ENCODE results near the gene NCOA3. TPM values are rescaled to one million over a fixed set of nuclear protein-coding genes. Genes with fewer than 3 reads are reported as not detected.

NCOA3 gene
- polyA plus RNA-seq, 1 of the 3 experiments (the other 2 are of a cell fraction) = 5.8 TPM

- no peak overlapping the region for H3K27ac ChIP-seq (ENCODE audit: low read depth in 2 of 2, low read length in 1 of 2)
- no peak for DNase-seq
- H3K9ac ChIP-seq = no peak overlapping the region
- H3K79me2 ChIP-seq (ENCODE audit: insufficient read depth) = no peaks in the 10 kb centered on the region
- TF ChIP-seq EZH2phosphoT487 (IDR thresholded peaks at IDR 0.05; ENCODE audit: borderline replicate concordance, low read depth) (no peak), RXRA (IDR thresholded peaks at IDR 0.05; ENCODE audit: borderline replicate concordance, low read depth) (no peak), SMC3 (IDR thresholded peaks at IDR 0.05; ENCODE audit: low read depth, low read length) (no peak), CTCF (IDR thresholded peaks at IDR 0.05) (no peak), MXI1 (IDR thresholded peaks at IDR 0.05; ENCODE audit: low read depth, low read length) (no peak), GABPA (IDR thresholded peaks at IDR 0.05; ENCODE audit: low read depth) (no peak), YY1 (IDR thresholded peaks at IDR 0.05; ENCODE audit: low read depth) (no peak), GATA2 (CRISPR knock-in tag; IDR thresholded peaks at IDR 0.05) (no peak), MEF2A (IDR thresholded peaks at IDR 0.05; ENCODE audit: borderline replicate concordance, low read depth) (no peak), EP300 (IDR thresholded peaks at IDR 0.05; ENCODE audit: borderline replicate concordance in 1 of 2, low read depth in 1 of 2, low read length in 1 of 2) (no peak), POLR2AphosphoS5 (IDR thresholded peaks at IDR 0.05; ENCODE audit: low read depth, low read length) (no peak), TEAD4 (IDR thresholded peaks at IDR 0.05; ENCODE audit: borderline replicate concordance, insufficient read depth) (no peak), TCF12 (IDR thresholded peaks at IDR 0.05) (no peak)
- TF ChIP-seq, protein P1, sequence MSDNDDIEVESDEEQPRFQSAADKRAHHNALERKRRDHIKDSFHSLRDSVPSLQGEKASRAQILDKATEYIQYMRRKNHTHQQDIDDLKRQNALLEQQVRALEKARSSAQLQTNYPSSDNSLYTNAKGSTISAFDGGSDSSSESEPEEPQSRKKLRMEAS (IDR thresholded peaks at IDR 0.05; ENCODE audit: low read depth) = no peak
- TF ChIP-seq, protein P2, sequence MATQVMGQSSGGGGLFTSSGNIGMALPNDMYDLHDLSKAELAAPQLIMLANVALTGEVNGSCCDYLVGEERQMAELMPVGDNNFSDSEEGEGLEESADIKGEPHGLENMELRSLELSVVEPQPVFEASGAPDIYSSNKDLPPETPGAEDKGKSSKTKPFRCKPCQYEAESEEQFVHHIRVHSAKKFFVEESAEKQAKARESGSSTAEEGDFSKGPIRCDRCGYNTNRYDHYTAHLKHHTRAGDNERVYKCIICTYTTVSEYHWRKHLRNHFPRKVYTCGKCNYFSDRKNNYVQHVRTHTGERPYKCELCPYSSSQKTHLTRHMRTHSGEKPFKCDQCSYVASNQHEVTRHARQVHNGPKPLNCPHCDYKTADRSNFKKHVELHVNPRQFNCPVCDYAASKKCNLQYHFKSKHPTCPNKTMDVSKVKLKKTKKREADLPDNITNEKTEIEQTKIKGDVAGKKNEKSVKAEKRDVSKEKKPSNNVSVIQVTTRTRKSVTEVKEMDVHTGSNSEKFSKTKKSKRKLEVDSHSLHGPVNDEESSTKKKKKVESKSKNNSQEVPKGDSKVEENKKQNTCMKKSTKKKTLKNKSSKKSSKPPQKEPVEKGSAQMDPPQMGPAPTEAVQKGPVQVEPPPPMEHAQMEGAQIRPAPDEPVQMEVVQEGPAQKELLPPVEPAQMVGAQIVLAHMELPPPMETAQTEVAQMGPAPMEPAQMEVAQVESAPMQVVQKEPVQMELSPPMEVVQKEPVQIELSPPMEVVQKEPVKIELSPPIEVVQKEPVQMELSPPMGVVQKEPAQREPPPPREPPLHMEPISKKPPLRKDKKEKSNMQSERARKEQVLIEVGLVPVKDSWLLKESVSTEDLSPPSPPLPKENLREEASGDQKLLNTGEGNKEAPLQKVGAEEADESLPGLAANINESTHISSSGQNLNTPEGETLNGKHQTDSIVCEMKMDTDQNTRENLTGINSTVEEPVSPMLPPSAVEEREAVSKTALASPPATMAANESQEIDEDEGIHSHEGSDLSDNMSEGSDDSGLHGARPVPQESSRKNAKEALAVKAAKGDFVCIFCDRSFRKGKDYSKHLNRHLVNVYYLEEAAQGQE (IDR thresholded peaks at IDR 0.05; ENCODE audit: low read depth, low read length) = no peak
- no peaks in the 10 kb centered on the region for H3F3A ChIP-seq (replicated peaks; ENCODE audit: insufficient read depth)
- no peaks in the 10 kb centered on the region for H4K20me1 ChIP-seq (ENCODE audit: insufficient read depth)
- no peak overlapping the region for H3K4me2 ChIP-seq
- ChIA-PET CTCF (interaction anchor here (0.9 to 2.6 kb wide), 5 partner anchors 11 to 933 kb away, joined by 3 to 9 read pairs (median 6); no protein-coding TSS in a partner anchor), POLR2A (no interaction called here)
- 92% methylated on average over 13 of the region's 18 CpGs for WGBS (ENCODE audit: low lambda C conversion rate)
- H3K4me3 ChIP-seq (ENCODE audit: low read depth in 2 of 2, low read length in 1 of 2) = no peak overlapping the region
- no peaks in the 10 kb centered on the region for H3K9me2 ChIP-seq
- H3K36me3 ChIP-seq (replicated peaks in 1 of 2; ENCODE audit: control insufficient read depth in 1 of 2, insufficient read depth in 2 of 2, low read length in 1 of 2) = peaks cover 0 to 5% of the 10 kb centered on the region in 2 experiments
- H3K27me3 ChIP-seq (ENCODE audit: insufficient read depth) = no peaks in the 10 kb centered on the region
- H2AFZ ChIP-seq (ENCODE audit: low read depth) = no peak overlapping the region
- H3K9me3 ChIP-seq = peaks cover 3% of the 10 kb centered on the region; the same call in 1 of the 2 replicates
- no peaks in the 10 kb centered on the region for H3K4me1 ChIP-seq (ENCODE audit: control insufficient read depth in 1 of 2, insufficient read depth in 2 of 2, low read depth in 1 of 2, low read length in 1 of 2)
Measured at GRCh38 chr20:47688385-47689381, 187.0 kb downstream of the NCOA3 start.

Data from SK-N-SH (cell line).